Measurements from ENCODE around the gene CSF2.

The CSF2 gene

DNA sequence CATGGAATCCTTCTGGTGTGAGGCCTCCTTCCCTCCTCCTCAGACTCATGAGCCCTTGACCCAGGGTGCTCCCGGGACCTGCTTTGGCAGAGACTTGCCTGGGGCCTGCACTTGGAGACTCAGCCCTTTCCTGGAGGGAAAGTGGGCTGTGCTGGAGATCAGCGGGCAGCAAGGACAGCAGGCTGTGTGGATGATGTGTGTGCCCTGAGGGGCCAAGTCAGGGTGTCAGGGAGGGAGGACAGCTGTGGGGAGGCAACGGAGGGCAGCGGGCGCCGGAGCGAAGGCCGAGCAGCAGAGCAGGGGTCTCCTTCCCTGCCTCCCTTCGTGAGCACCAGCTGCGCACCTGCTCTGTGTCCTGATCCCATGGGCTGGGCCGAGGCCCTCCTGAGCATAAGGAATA lies 6.1 kb upstream of the CSF2 start:
- TF ChIP-seq Cebpa-rat (IDR thresholded peaks at IDR 0.05): no peak
- no peak overlapping the region; the same call in 1 of the 2 replicates for H3K27ac ChIP-seq
- no peaks in the 10 kb centered on the region; the same call in 1 of the 2 replicates for H3K27me3 ChIP-seq
- H4K20me1 ChIP-seq: no peaks in the 10 kb centered on the region
- H3K9ac ChIP-seq: 0 out of 2 replicates have a peak overlapping the region, but pooled peaks have one; percentile 22
- H3K36me3 ChIP-seq: no peaks in the 10 kb centered on the region
- peaks cover 59% of the 10 kb centered on the region for H3K4me1 ChIP-seq
- no peaks in the 10 kb centered on the region for H3K9me3 ChIP-seq
- H3K4me2 ChIP-seq: peak overlapping the region; percentile 82
- H3K4me3 ChIP-seq: no peak overlapping the region

GRCh38 chr5:132067941-132068808 lies 5.4 kb upstream of the CSF2 start:
- Histone ChIP-seq H3K4me1 (peaks cover 63% of the 10 kb centered on the region), H3K9me3 (no peaks in the 10 kb centered on the region), H3K36me3 (no peaks in the 10 kb centered on the region), H3K4me2 (peak overlapping the region; percentile 82), H3K4me3 (no peak overlapping the region), H3K27ac (no peak overlapping the region), H3K9ac (no peak overlapping the region), H4K20me1 (no peaks in the 10 kb centered on the region), H3K27me3 (no peaks in the 10 kb centered on the region; the same call in 1 of the 2 replicates)
- TF ChIP-seq Cebpa-rat (IDR thresholded peaks at IDR 0.05): no peak

DNA sequence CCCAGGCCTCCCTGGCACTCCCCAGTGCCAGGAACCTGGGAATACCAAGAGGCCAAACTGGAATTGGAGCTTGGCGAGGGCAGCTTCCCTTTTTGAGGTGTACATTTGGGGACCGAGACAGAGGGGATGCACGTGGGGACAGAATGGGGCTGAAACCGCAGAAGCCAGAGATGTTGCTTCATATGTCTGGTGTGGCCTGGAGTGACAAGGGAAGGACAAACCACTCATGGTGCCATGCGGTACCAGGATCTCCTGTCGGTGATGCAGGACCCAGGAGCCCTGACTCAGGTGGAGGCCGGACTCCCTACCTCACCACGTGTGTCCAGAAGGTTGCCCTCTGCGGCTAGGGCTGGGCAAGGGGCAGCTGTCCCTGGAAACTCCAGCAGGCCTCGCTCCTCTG lies 4.0 kb upstream of the CSF2 start:
- Histone ChIP-seq H4K20me1 (no peaks in the 10 kb centered on the region), H3K4me1 (peaks cover 63% of the 10 kb centered on the region), H3K27me3 (no peaks in the 10 kb centered on the region; the same call in 1 of the 2 replicates), H3K4me2 (peak overlapping the region; percentile 82), H3K27ac (no peak overlapping the region), H3K4me3 (no peak overlapping the region), H3K9me3 (no peaks in the 10 kb centered on the region), H3K9ac (no peak overlapping the region), H3K36me3 (no peaks in the 10 kb centered on the region)
- peak; percentile 90 for TF ChIP-seq Cebpa-rat (IDR thresholded peaks at IDR 0.05)

GRCh38 chr5:132069994-132070393 lies 3.6 kb upstream of the CSF2 start:
- no peaks in the 10 kb centered on the region; the same call in 1 of the 2 replicates for H3K27me3 ChIP-seq

GRCh38 chr5:132070460-132071337 lies 2.9 kb upstream of the CSF2 start:
- H3K27ac ChIP-seq: no peak overlapping the region
- no peaks in the 10 kb centered on the region for H3K36me3 ChIP-seq
- H4K20me1 ChIP-seq: no peaks in the 10 kb centered on the region
- no peak for TF ChIP-seq Cebpa-rat (IDR thresholded peaks at IDR 0.05)
- no peaks in the 10 kb centered on the region; the same call in 1 of the 2 replicates for H3K27me3 ChIP-seq
- H3K4me1 ChIP-seq: peaks cover 69% of the 10 kb centered on the region
- H3K9ac ChIP-seq: no peak overlapping the region
- no peak overlapping the region for H3K4me3 ChIP-seq
- H3K4me2 ChIP-seq: peak overlapping the region; percentile 82
- H3K9me3 ChIP-seq: no peaks in the 10 kb centered on the region

More at GRCh38 chr5:132069994-132070393, 3.6 kb upstream of the CSF2 start:
- H3K4me3 ChIP-seq: no peak overlapping the region
- no peaks in the 10 kb centered on the region for H3K36me3 ChIP-seq
- peak overlapping the region; percentile 82 for H3K4me2 ChIP-seq
- no peak overlapping the region for H3K9ac ChIP-seq
- H3K27ac ChIP-seq: no peak overlapping the region
- TF ChIP-seq Cebpa-rat (IDR thresholded peaks at IDR 0.05): no peak
- H4K20me1 ChIP-seq: no peaks in the 10 kb centered on the region
- peaks cover 64% of the 10 kb centered on the region for H3K4me1 ChIP-seq
- H3K9me3 ChIP-seq: no peaks in the 10 kb centered on the region

- H3K36me3 ChIP-seq: no peaks in the 10 kb centered on the region
- no peaks in the 10 kb centered on the region for H4K20me1 ChIP-seq
- H3K9ac ChIP-seq: no peak overlapping the region
- H3K4me1 ChIP-seq: peaks cover 69% of the 10 kb centered on the region
- no peak for TF ChIP-seq Cebpa-rat (IDR thresholded peaks at IDR 0.05)
- no peak overlapping the region for H3K27ac ChIP-seq
- H3K4me2 ChIP-seq: peak overlapping the region; percentile 82
- H3K9me3 ChIP-seq: no peaks in the 10 kb centered on the region
- H3K27me3 ChIP-seq: no peaks in the 10 kb centered on the region; the same call in 1 of the 2 replicates
- no peak overlapping the region for H3K4me3 ChIP-seq
Measured at GRCh38 chr5:132071338-132071707, 2.3 kb upstream of the CSF2 start.

GRCh38 chr5:132072070-132072469 lies 1.5 kb upstream of the CSF2 start:
- H4K20me1 ChIP-seq: no peaks in the 10 kb centered on the region
- TF ChIP-seq Cebpa-rat (IDR thresholded peaks at IDR 0.05): no peak
- H3K9ac ChIP-seq: no peak overlapping the region
- no peak overlapping the region for H3K4me3 ChIP-seq
- H3K27ac ChIP-seq: no peak overlapping the region
- H3K4me1 ChIP-seq: peaks cover 68% of the 10 kb centered on the region
- H3K4me2 ChIP-seq: no peak overlapping the region
- H3K27me3 ChIP-seq: no peaks in the 10 kb centered on the region; the same call in 1 of the 2 replicates
- H3K36me3 ChIP-seq: no peaks in the 10 kb centered on the region
- H3K9me3 ChIP-seq: no peaks in the 10 kb centered on the region

DNA sequence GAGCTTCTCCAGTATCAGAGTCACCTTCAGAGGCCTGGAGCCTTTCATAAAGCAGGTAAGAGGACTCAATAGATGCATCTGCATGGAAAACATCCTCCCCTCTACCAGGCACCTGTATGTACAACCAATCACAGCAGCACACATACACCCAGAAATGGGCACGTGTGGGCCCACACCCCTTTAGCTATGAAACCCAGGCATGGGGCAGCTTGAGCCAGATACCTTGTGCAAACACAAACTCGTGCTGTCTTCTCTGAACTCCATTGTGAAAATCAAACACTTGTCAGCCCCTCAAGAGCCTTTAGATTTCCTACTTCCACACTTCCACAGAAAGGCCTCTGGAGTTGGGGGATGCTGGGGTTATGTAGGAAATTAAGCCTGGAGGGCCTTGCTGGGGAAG lies 1.1 kb upstream of the CSF2 start:
- H3K4me2 ChIP-seq: no peak overlapping the region
- no peak overlapping the region for H3K9ac ChIP-seq
- no peak overlapping the region for H3K27ac ChIP-seq
- no peaks in the 10 kb centered on the region for H4K20me1 ChIP-seq
- H3K27me3 ChIP-seq: no peaks in the 10 kb centered on the region; the same call in 1 of the 2 replicates
- H3K36me3 ChIP-seq: no peaks in the 10 kb centered on the region
- no peak overlapping the region for H3K4me3 ChIP-seq
- TF ChIP-seq Cebpa-rat (IDR thresholded peaks at IDR 0.05): no peak
- no peaks in the 10 kb centered on the region for H3K9me3 ChIP-seq
- H3K4me1 ChIP-seq: peaks cover 63% of the 10 kb centered on the region

DNA sequence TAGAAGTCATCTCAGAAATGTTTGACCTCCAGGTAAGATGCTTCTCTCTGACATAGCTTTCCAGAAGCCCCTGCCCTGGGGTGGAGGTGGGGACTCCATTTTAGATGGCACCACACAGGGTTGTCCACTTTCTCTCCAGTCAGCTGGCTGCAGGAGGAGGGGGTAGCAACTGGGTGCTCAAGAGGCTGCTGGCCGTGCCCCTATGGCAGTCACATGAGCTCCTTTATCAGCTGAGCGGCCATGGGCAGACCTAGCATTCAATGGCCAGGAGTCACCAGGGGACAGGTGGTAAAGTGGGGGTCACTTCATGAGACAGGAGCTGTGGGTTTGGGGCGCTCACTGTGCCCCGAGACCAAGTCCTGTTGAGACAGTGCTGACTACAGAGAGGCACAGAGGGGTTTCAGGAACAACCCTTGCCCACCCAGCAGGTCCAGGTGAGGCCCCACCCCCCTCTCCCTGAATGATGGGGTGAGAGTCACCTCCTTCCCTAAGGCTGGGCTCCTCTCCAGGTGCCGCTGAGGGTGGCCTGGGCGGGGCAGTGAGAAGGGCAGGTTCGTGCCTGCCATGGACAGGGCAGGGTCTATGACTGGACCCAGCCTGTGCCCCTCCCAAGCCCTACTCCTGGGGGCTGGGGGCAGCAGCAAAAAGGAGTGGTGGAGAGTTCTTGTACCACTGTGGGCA lies 642 bp downstream of the CSF2 start:
- Histone ChIP-seq H3K4me2 (no peak overlapping the region), H4K20me1 (no peaks in the 10 kb centered on the region), H3K4me1 (peaks cover 46% of the 10 kb centered on the region), H3K36me3 (no peaks in the 10 kb centered on the region), H3K4me3 (no peak overlapping the region), H3K9me3 (no peaks in the 10 kb centered on the region), H3K27ac (no peak overlapping the region), H3K9ac (no peak overlapping the region), H3K27me3 (no peaks in the 10 kb centered on the region; the same call in 1 of the 2 replicates)
- no peak for TF ChIP-seq Cebpa-rat (IDR thresholded peaks at IDR 0.05)

Data from BLaER1 (cell line).